Neural crest cell (in vitro differentiated cells): ENCODE results near the gene ANKRD35. TPM values are rescaled to one million over a fixed set of nuclear protein-coding genes. Genes with fewer than 3 reads are reported as not detected.

ENCODE experiments used
- DNase-seq: peaks from one replicate; pipeline ENCODE4 v3.0.0; 2021; ENCODE audit warnings: low read depth, mixed read lengths, low spot score
- H3K27ac Mint-ChIP-seq: one replicate; pipeline ENCODE4 v1.8.0; 2021; ENCODE audit warnings: mild to moderate bottlenecking, mixed read lengths; ENCODE audit not compliant: unreplicated experiment
- H3K27me3 Mint-ChIP-seq: 2 replicates; pipeline ENCODE4 v1.8.0; 2021; ENCODE audit warnings: low read depth, mild to moderate bottlenecking, mixed read lengths
- H3K36me3 Mint-ChIP-seq: 2 replicates; pipeline ENCODE4 v1.8.0; 2021; ENCODE audit warnings: low read depth, mild to moderate bottlenecking, mixed read lengths
- H3K4me1 Mint-ChIP-seq: 2 replicates; pipeline ENCODE4 v1.8.0; 2021; ENCODE audit warnings: mixed read lengths
- H3K4me3 Mint-ChIP-seq: one replicate; pipeline ENCODE4 v1.8.0; 2021; ENCODE audit warnings: mild to moderate bottlenecking, mixed read lengths
- H3K9me3 Mint-ChIP-seq: 2 replicates; pipeline ENCODE4 v1.8.0; 2021; ENCODE audit warnings: mixed read lengths
- total RNA-seq: library from RNA; stranded (reverse); gene quantifications from 2 replicates; pipeline ENCODE4 v1.2.1, GENCODE V29; 2021
- TF ChIP-seq, protein P1 (sequence below): fragments of 200-600 bp; sonication (generic); conservative IDR thresholded peaks from 2 replicates; pipeline ENCODE4 v1.5.0; 2021; ENCODE audit warnings: antibody characterized with exemption, mild to moderate bottlenecking

ANKRD35 gene
- total RNA-seq, 1 donor from 2014 or later = 0.07 TPM

GRCh38 chr1:145886390-145886789 is 724 bp upstream of the ANKRD35 start:
- no peak for DNase-seq
- Mint-ChIP-seq H3K27ac (no peak overlapping the region), H3K36me3 (no peaks in the 10 kb centered on the region), H3K4me3 (peak overlapping the region; percentile 91), H3K9me3 (no peaks in the 10 kb centered on the region), H3K27me3 (peaks cover 59% of the 10 kb centered on the region), H3K4me1 (peaks cover 19% of the 10 kb centered on the region)
- TF ChIP-seq, protein P1, sequence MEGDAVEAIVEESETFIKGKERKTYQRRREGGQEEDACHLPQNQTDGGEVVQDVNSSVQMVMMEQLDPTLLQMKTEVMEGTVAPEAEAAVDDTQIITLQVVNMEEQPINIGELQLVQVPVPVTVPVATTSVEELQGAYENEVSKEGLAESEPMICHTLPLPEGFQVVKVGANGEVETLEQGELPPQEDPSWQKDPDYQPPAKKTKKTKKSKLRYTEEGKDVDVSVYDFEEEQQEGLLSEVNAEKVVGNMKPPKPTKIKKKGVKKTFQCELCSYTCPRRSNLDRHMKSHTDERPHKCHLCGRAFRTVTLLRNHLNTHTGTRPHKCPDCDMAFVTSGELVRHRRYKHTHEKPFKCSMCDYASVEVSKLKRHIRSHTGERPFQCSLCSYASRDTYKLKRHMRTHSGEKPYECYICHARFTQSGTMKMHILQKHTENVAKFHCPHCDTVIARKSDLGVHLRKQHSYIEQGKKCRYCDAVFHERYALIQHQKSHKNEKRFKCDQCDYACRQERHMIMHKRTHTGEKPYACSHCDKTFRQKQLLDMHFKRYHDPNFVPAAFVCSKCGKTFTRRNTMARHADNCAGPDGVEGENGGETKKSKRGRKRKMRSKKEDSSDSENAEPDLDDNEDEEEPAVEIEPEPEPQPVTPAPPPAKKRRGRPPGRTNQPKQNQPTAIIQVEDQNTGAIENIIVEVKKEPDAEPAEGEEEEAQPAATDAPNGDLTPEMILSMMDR = no peak

DNA sequence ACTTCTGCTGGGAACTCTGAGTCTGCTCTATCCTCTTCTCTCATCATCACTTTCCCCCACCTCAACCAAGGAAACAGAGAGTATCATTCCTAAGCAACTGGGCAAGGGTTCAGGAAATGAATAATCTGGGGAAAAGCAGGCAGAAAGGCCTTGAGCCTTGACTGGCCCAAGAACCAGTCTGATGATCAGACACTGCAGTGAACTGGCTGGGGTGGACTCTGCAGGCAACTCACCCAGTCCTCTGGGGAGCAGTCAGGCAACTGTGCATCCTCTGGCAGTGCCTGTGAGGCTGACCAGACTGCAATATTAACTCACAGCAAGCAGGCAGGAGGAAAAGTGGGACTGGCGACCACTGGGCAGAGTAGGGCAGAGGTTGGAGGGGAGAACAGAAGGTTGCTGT is 991 bp downstream of the ANKRD35 start:
- Mint-ChIP-seq H3K4me3 (peak overlapping the region; percentile 91), H3K27ac (no peak overlapping the region), H3K4me1 (peaks cover 19% of the 10 kb centered on the region), H3K36me3 (no peaks in the 10 kb centered on the region), H3K27me3 (peaks cover 74% of the 10 kb centered on the region), H3K9me3 (no peaks in the 10 kb centered on the region)
- TF ChIP-seq, protein P1 = no peak
- DNase-seq = no peak

DNA sequence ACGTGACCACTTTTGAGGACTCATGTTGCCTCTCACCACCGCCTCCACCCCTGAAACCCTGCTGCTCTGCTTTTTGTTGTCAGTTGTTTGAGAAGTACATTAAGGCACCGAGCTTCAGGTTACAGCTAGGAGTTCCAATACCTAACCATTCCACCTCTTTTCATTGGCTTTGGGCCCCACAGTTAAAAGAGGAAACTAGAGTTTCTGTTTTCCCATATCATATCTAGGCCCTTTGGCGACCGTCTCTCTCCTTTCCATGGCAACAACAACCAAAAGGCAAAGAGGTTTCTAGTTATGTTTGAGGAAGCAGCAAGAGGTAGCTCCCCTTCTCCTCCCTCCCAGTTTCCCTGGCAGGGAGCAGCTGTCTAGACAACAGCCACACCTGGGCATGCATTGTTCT is 5.9 kb downstream of the ANKRD35 start:
- TF ChIP-seq, protein P1 = no peak
- Mint-ChIP-seq H3K27ac (no peak overlapping the region), H3K36me3 (no peaks in the 10 kb centered on the region), H3K27me3 (peaks cover 60% of the 10 kb centered on the region), H3K4me1 (peaks cover under 1% of the 10 kb centered on the region), H3K4me3 (no peak overlapping the region), H3K9me3 (no peaks in the 10 kb centered on the region)
- DNase-seq = no peak

DNA sequence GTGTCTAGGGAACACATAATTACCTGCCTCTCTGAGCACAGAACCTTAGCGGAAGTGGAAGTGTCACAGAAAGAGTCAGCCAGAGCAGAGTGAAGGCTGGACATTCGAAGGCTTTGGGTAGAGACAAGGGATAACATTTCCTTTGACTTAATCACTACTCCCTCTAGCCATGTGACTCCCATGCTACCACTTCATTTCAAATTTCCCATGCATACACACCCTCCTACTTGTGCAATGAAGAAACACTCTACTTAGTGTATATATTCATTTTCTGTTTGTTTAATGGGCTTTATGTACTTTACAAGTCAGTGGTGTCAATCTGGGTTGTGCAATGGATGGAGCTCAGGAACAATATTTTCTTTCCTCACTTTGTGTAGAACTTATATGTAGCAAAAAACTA is 6.9 kb downstream of the ANKRD35 start:
- TF ChIP-seq, protein P1 = no peak
- Mint-ChIP-seq H3K36me3 (no peaks in the 10 kb centered on the region), H3K4me1 (no peaks in the 10 kb centered on the region), H3K27ac (no peak overlapping the region), H3K9me3 (no peaks in the 10 kb centered on the region), H3K27me3 (peaks cover 52% of the 10 kb centered on the region), H3K4me3 (no peak overlapping the region)
- no peak for DNase-seq

- no peak for DNase-seq
- Mint-ChIP-seq H3K36me3 (no peaks in the 10 kb centered on the region), H3K4me1 (no peaks in the 10 kb centered on the region), H3K9me3 (no peaks in the 10 kb centered on the region), H3K27me3 (peaks cover 50% of the 10 kb centered on the region), H3K4me3 (no peak overlapping the region), H3K27ac (no peak overlapping the region)
- TF ChIP-seq, protein P1 = no peak
Measured at GRCh38 chr1:145877923-145878486, 7.7 kb downstream of the ANKRD35 start.
